ENCODE data around the gene RGPD5.
"Not testable (repeated sequence)": the region's sequence is repeated elsewhere in the genome, so short reads cannot be mapped to it uniquely, and the experiment has no call there.

GRCh38 chr2:109794074-109794737, at the start of gene RGPD5:
- TF ChIP-seq CTCF, POLR2A, EP300 (IDR thresholded peaks at IDR 0.05): not testable (repeated sequence)

Data from tibial nerve (tissue), 4 donors.